Measurements from ENCODE around the gene RBM39.

DNA sequence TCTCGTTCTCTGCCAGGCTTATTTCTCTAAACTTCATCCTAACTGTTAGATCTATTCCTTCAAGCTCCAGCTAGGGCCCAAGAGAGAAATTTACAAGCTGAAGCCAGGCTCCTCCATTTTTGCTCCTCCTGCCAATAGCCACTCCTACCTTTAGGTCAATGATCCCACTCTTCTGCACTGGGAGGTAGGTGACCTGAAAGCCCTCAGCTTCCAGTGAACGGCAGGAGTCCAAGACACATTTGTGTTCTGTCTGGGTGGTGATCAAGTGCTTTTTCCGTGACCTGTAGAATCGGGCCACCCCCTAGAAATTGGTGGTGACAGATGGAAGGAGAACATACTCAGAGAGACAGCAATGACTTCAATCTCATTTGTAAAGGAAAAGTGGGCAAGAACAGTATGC, 51.8 kb downstream of the RBM39 start:
- TF ChIP-seq, protein P1, sequence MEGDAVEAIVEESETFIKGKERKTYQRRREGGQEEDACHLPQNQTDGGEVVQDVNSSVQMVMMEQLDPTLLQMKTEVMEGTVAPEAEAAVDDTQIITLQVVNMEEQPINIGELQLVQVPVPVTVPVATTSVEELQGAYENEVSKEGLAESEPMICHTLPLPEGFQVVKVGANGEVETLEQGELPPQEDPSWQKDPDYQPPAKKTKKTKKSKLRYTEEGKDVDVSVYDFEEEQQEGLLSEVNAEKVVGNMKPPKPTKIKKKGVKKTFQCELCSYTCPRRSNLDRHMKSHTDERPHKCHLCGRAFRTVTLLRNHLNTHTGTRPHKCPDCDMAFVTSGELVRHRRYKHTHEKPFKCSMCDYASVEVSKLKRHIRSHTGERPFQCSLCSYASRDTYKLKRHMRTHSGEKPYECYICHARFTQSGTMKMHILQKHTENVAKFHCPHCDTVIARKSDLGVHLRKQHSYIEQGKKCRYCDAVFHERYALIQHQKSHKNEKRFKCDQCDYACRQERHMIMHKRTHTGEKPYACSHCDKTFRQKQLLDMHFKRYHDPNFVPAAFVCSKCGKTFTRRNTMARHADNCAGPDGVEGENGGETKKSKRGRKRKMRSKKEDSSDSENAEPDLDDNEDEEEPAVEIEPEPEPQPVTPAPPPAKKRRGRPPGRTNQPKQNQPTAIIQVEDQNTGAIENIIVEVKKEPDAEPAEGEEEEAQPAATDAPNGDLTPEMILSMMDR (IDR thresholded peaks at IDR 0.05), result no peak
- no peak for TF ChIP-seq ZFX (IDR thresholded peaks at IDR 0.05; ENCODE audit: borderline replicate concordance)
